SIG-M5 treated with dmso at 0.1 percent for 504 hours (cell line): ENCODE measurements around the gene PLPP3.
A peak's percentile ranks its signal among the peaks of the same experiment; 100 is the strongest.
"Not testable (repeated sequence)": the region's sequence is repeated elsewhere in the genome, so short reads cannot be mapped to it uniquely, and the experiment has no call there.

ENCODE experiments used
- DNase-seq: peaks from one replicate; lab custom pipeline; 2025; ENCODE audit not compliant: unreplicated experiment; lab: John Stamatoyannopoulos, UW

The PLPP3 gene

GRCh38 chr1:56578963-56579875 is at the start of gene PLPP3:
Gene PLPP3, minus strand, starts transcription at chr1:56579563. Its CDS starts 547 bp downstream, at chr1:56579016.
- DNase-seq = peak; percentile 60

GRCh38 chr1:56627636-56628039 is 48.3 kb upstream of the PLPP3 start:
- no peak for DNase-seq

- DNase-seq = no peak
Observed at GRCh38 chr1:56627019-56627635, 47.8 kb upstream of the PLPP3 start.

- DNase-seq = no peak
Observed at GRCh38 chr1:56626546-56626945, 47.2 kb upstream of the PLPP3 start.

GRCh38 chr1:56625819-56626440 is 46.6 kb upstream of the PLPP3 start:
- DNase-seq = no peak

GRCh38 chr1:56617141-56617540 is 37.8 kb upstream of the PLPP3 start:
- no peak for DNase-seq

- DNase-seq = not testable (repeated sequence)
Observed at GRCh38 chr1:56610770-56611169, 31.4 kb upstream of the PLPP3 start.

GRCh38 chr1:56610097-56610496 is 30.7 kb upstream of the PLPP3 start:
- not testable (repeated sequence) for DNase-seq

GRCh38 chr1:56595397-56596191 is 16.2 kb upstream of the PLPP3 start:
- not testable (repeated sequence) for DNase-seq

- no peak for DNase-seq
Observed at GRCh38 chr1:56591909-56592308, 12.5 kb upstream of the PLPP3 start.

- DNase-seq = no peak
Observed at GRCh38 chr1:56590520-56591011, 11.2 kb upstream of the PLPP3 start.

GRCh38 chr1:56589369-56589768 is 10.0 kb upstream of the PLPP3 start:
- DNase-seq = no peak

- no peak for DNase-seq
Observed at GRCh38 chr1:56586502-56586901, 7.1 kb upstream of the PLPP3 start.

GRCh38 chr1:56585985-56586384 is 6.6 kb upstream of the PLPP3 start:
- no peak for DNase-seq

GRCh38 chr1:56584910-56585528 is 5.7 kb upstream of the PLPP3 start:
- DNase-seq = peak; percentile 35

- DNase-seq = no peak
Observed at GRCh38 chr1:56583957-56584468, 4.7 kb upstream of the PLPP3 start.

GRCh38 chr1:56580771-56581170 is 1.4 kb upstream of the PLPP3 start:
- no peak for DNase-seq

GRCh38 chr1:56578138-56578962 is 1.0 kb downstream of the PLPP3 start:
- peak; percentile 30 for DNase-seq

- DNase-seq = no peak
Observed at GRCh38 chr1:56577406-56578137, 1.8 kb downstream of the PLPP3 start.
